RWPE1 (cell line): ENCODE data around the gene PNMA8C.

Experiments used
- CTCF ChIA-PET: fragments of 350-600 bp; sonication (Branson Sonifier 250); formaldehyde crosslinking; extraction: SDS; loops from one replicate; lab custom pipeline; 2021; lab: Yijun Ruan, JAX
- POLR2A ChIA-PET: fragments of 400-600 bp; formaldehyde crosslinking; extraction: SDS; loops from one replicate; lab custom pipeline; 2020; ENCODE audit warnings: antibody characterized with exemption; ENCODE audit not compliant: low non-redundant PET; lab: Yijun Ruan, JAX
- DNase-seq: peaks from one replicate; pipeline ENCODE4 v3.0.0; 2012; ENCODE audit warnings: low spot score
- H3K27ac ChIP-seq: fragments of 450-650 bp; 2 replicates; pipeline ENCODE4 v1.5.1; 2017
- CTCF ChIP-seq: fragments of 450-650 bp; conservative IDR thresholded peaks from 2 replicates; pipeline ENCODE4 v1.5.1; 2017; ENCODE audit warnings: low read depth, mild to moderate bottlenecking

PNMA8C gene

GRCh38 chr19:46413262-46414031 is 15.3 kb downstream of the PNMA8C start, which contains the start of gene CCDC8:
Gene CCDC8, minus strand, starts transcription at chr19:46413564. Its CDS starts 754 bp downstream, at chr19:46412810.
- POLR2A ChIA-PET: no interaction called here
- TF ChIP-seq CTCF: no peak
- peak; percentile 81 for DNase-seq
- peak within 1 kb of the TSS; percentile 93 for H3K27ac ChIP-seq
- CTCF ChIA-PET: interaction anchor here (0.8 to 1.0 kb wide), 2 partner anchors 18 kb away, joined by 3 to 4 read pairs; no protein-coding TSS in a partner anchor

- DNase-seq: no peak
- CTCF ChIA-PET: interaction anchor here (0.8 to 1.0 kb wide), 2 partner anchors 17 to 18 kb away, joined by 3 to 4 read pairs; no protein-coding TSS in a partner anchor
- TF ChIP-seq CTCF: no peak
- H3K27ac ChIP-seq: peak overlapping the region; percentile 93
- POLR2A ChIA-PET: no interaction called here
These were observed 16.0 kb downstream of the PNMA8C start for GRCh38 chr19:46412650-46413261.

- H3K27ac ChIP-seq: peak overlapping the region; percentile 93
- POLR2A ChIA-PET: no interaction called here
- TF ChIP-seq CTCF: no peak
- DNase-seq: no peak
- CTCF ChIA-PET: interaction anchor here (0.6 kb wide), 1 partner anchor 708 kb away, joined by 5 read pairs; no protein-coding TSS in a partner anchor
These were observed 16.6 kb downstream of the PNMA8C start for GRCh38 chr19:46411925-46412649.

- ChIA-PET CTCF (interaction anchor here (0.6 to 1.0 kb wide), 3 partner anchors 15 to 709 kb away, joined by 3 to 6 read pairs (median 5); no protein-coding TSS in a partner anchor), POLR2A (no interaction called here)
- DNase-seq: no peak
- H3K27ac ChIP-seq: peak overlapping the region; percentile 93
- TF ChIP-seq CTCF: no peak
These were observed 17.4 kb downstream of the PNMA8C start for GRCh38 chr19:46411088-46411924.

GRCh38 chr19:46410205-46411087 is 18.3 kb downstream of the PNMA8C start:
- CTCF ChIA-PET: interaction anchor here (0.6 to 1.0 kb wide), 3 partner anchors 15 to 931 kb away, joined by 3 to 6 read pairs (median 3); no protein-coding TSS in a partner anchor
- peak overlapping the region; percentile 93 for H3K27ac ChIP-seq
- no peak for DNase-seq
- POLR2A ChIA-PET: interaction anchor here (0.6 kb wide), 1 partner anchor 55 kb away, joined by 7 read pairs; no protein-coding TSS in a partner anchor
- TF ChIP-seq CTCF: no peak
